Measurements from ENCODE around the gene PALLD. TPM values are rescaled to one million over a fixed set of nuclear protein-coding genes. Genes with fewer than 3 reads are reported as not detected.
"Not testable (repeated sequence)": the region's sequence is repeated elsewhere in the genome, so short reads cannot be mapped to it uniquely, and the experiment has no call there.

Gene PALLD
- 36.4 and 50.0 TPM in 2 replicates for total RNA-seq (2014; rRNA removed; shearing (Covaris generic))

DNA sequence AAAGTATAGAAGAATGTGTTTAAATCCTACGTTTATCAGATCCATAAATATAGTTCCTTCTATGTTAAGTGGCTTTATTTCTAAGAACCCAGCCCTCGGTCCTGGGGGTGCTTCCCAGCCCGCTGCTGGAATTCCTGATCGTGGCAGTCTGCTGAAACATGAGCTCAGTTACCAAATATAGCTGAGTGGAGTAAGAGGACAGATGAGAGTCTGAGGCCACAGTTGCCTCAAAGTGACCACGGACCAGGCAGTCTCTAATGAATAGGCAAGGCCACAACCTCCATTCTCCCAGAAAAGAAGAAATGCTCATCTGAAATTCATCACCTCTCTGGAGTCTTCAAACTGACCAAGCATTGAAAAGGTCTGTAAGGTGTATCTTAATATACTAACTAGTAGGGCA lies at the start of gene PALLD:
Gene PALLD (plus strand): TSS at position 219 of the 400 bp plus-strand sequence.
- no peak for DNase-seq (ENCODE audit: low read depth)

DNA sequence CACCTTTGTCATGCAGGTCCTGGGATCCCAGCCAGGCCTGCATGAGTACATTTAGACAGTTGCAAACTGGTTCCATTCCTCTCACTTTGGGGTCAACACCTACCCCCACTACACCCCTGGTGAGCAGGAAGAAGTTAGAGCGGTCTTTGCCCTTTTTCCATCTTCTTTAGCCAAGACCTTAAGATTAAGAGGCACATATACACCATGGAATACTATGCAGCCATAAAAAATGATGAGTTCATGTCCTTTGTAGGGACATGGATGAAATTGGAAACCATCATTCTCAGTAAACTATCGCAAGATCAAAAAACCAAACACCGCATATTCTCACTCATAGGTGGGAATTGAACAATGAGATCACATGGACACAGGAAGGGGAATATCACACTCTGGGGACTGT lies 47.8 kb upstream of the PALLD start:
- not testable (repeated sequence) for DNase-seq (ENCODE audit: low read depth)

DNA sequence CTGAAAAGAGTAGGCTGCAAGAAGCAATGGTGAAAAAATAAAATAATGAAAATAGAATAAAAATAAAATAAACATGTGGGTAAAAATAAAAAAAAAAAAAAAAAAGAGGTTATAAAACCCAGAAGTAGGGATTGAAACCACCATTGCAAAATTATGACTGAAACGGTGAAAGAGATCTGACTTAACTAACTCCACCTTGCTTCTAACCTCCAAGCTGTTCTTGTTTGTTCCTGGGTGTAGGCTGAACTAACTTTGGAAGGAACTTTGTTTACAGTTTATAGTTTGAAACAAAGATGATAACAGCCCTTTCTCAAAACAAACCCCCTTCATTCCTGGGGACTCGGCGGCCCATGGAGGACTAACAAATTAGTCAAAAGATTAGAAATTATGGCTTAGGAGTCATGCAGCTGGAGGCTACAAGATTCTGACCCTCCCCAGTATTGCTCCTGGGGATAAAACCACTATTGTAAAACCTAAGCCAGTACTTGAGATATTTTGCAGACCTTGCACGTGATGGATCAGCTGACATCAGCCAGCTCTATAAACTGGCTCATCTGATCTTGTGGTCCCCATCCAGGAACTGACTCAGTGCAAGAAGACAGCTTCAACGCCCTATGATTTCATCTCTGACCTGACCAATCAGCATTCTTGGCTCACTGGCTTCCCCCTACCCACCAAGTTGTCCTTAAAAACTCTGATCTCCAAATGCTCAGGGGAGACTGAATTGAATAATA lies 47.0 kb upstream of the PALLD start:
- peak; percentile 34 for DNase-seq (ENCODE audit: low read depth)

DNA sequence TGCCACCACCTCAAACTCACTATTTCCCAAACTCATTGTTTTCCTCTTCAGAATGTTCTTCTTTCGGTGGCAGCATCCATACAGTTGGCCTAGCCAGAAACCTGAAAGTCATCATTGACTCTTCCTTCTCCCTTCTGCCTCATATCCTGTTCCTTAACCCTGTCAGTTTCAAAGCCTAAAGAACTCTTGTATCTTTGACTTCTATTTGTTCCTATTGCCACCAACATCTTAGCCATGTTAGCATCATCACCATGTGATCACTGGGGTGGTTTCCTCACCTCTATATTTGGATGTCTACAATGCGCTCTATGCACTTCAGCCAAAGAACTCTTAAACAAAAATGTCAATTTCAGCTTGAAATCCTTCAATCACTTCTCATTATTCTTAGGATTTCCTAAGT lies 45.5 kb upstream of the PALLD start:
- DNase-seq (ENCODE audit: low read depth): no peak

DNA sequence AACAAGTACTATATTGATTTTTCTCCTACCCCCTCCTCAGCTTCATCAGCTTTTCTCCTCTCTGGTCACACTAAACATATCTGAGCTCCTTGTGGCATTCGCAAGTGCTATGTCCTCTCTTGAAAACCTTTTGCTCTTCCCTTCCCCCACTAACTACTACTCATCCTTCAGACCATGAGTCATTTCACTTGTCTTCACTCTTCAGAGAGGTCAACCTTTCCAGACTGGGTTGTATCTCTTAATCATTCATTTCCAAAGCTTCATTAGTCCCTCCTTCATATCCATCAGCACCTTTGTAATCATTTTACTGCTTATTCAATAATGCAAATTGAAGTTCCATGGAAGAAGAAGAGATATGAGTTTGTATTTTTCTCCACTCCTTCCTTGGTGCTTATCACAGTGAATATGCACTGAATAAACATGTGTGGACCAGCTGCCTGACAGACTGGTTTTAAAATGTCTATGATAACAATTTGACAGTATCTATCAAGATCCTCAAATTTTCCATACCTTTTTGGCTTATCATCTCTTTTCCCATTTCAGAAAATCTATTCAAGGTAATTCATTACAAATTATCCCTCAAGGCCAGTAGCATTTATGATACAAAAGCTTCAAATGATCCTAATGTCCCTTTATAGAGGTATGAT lies 45.0 kb upstream of the PALLD start:
- DNase-seq (ENCODE audit: low read depth): peak; percentile 46

DNA sequence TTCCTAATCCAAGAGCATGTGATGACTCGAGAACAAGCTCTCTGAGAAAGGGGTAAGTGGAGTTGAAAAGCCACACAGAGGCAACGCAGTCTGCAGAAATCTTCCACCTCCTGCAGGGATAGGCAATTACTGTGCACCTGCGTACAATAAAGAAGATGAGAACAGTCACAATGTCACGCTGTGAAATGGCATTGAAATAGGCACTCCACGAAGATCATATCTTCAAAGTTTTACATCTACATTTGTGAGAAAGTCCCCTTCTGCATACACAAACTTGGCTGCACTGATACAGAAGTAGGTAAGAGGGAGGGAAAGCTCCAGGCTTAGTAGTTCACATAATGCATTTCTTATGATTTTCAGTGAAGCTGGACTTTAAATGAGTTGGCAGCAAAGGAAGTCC lies 43.7 kb upstream of the PALLD start:
- DNase-seq (ENCODE audit: low read depth): no peak

DNA sequence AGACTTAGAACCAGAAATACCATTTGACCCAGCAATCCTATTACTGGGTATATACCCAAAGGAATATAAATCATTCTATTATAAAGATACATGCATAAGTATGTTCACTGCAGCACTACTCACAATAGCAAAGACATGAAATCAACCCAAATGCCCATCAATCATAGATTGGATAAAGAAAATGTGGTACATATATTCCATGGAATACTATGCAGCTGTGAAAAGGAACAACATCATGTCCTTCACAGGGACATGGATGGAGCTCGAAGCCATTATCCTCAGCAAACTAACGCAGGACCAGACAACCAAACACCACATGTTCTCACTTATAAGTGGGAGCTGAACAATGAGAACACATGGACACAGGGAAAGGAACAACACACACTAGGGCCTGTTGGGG lies 38.6 kb upstream of the PALLD start:
- not testable (repeated sequence) for DNase-seq (ENCODE audit: low read depth)

DNA sequence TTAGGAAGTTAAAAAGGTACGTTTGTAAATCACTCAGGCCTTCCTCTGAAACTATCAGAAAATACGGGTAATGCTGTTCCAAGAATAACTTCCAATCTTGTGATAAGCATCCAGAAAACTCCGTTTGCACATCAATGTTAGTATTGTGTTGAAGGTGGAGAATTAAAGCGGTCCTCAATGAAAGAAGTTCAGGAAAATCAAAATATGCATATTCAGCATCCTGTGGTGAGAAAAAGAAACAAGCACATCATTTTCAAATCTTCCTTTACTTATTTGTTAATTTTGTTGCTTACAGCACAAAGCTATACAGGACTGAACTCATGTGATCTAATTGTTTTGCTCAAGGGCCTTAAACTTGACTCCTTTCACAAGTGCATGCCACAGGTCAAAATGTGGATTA lies 35.0 kb upstream of the PALLD start:
- DNase-seq (ENCODE audit: low read depth): no peak

DNA sequence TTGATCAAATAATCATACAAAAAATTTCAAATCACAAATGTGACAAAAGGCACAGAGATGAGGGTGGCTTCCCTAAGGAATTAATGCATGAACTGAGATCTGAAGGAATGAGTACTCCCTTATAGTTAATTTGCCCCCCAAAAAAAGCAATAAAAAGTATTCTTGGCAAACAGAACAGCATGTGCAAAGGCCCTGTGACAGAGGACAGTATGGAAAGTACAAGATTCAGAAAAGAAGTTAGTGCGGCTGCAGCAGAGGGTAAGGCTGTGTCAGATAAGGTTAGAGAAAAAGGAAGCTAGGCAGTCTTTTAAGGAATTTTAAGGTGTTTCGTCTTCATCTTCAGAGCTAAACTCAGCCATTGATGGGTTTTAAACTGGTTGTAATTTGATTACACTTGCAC lies 23.9 kb upstream of the PALLD start:
- no peak for DNase-seq (ENCODE audit: low read depth)

DNA sequence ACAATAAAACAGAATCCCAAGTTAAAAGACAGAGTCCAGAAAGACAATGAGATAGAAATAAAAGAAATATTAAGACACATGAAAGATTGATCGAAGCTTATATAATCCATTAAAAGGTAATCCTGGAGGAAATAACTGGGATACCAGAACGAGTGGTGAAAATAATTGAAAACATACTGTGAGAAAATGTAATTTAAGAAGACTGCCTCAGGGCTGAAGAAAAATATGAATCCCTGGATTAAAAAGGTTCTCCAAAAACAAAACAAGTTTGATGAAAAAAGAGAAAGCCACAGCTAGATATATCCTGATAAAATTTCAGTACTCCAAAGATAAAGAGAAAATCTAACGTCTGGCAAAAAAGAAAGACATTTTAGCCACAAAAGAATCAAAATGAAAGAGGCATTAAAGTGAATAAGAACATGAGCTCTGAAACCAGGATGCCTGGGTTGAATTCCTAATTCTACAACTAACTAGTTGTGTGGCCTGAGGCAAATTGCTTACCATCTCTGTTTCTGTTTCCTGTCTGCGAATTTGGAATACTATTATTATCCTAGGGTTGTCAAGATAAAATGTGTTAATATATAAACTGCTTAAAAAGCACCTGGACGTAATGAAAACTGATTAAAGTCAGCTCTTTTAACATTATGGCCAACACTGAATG lies 22.1 kb upstream of the PALLD start:
- no peak for DNase-seq (ENCODE audit: low read depth)

DNA sequence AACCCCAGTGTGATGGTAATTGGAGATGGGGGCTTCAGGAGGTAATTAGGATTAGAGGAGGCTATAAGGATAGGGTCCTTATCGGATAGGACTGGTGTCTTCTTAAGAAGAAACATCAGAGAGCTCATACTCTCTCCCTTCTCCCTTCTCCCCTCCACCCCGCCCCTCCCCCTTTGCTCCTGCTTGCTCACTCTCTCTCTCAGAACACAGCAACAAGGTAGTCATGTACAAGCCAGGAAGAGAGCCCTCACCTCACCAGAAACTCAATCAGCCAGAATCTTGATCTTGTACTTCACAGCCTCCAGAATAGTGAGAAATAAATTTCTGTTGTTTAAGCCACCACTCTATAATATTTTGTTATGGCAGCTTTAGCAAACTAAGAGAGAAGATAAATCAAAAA lies 21.1 kb upstream of the PALLD start:
- peak; percentile 19 for DNase-seq (ENCODE audit: low read depth)

DNA sequence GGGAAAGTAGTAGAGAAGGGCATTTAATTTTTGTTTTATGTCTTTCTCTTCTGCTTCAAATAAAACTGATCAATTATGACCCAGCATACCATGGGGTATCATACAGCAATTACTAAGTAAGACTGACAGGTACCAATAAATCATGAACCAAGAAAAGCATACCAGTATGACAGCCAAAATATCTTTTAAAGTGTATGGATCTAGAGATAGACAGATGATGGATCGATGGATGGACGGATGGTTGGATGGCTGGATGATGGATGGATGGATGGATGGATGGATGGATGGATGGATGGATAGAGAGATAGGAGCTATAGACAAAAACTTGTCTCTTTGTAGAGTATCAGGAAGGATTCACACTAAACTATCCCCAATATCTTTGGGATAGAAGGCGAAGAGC lies 18.0 kb upstream of the PALLD start:
- no peak for DNase-seq (ENCODE audit: low read depth)

DNA sequence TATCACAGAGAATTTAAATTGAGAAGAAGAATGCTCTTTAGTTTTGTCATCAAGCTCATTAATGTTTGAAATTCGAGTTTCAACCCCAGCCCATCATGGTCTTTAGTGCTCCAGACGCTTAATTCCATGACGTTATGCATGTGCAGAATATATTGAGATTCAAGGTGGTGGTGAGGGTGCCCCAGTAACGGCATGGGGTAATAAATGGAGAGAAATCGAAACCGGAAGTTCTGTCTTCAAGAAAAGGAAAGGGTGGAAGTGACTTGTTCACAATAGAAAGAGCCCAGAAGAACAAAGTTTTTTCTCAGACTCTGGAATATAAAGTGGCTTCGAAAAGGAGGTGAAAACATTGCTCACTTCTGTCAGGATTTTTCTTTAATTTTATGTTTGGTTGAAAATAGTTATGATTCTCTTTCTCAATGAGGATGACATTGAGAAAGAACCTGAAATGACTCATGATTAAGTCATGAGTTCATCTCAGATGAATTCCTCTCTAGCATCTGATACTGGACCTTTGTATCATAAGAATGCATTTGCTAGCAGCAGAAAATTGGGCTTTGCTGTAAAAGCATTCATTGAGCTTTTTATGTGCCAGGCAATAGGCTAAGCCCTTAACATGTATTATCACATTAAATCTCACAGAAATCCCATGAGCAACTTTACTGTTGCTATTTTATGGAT lies 15.8 kb upstream of the PALLD start:
- peak; percentile 53 for DNase-seq (ENCODE audit: low read depth)

DNA sequence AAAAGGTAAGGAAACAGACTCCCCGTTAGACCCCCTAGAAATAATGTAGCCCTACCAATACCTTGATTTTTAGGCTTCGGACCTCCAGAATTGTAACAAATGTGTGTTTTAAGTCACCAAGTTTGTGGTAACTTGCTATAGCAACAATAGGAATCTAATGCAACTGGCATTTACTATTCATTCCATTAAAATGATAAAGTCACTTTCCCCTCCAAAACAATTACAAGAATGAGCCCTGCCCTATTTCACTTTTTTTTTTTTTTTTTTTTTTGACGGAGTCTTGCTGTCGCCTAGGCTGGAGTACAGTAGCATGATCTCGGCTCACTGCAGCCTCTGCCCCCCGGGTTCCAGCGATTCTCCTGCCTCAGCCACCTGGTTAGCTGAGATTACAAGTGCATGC lies 13.0 kb upstream of the PALLD start:
- no peak for DNase-seq (ENCODE audit: low read depth)

DNA sequence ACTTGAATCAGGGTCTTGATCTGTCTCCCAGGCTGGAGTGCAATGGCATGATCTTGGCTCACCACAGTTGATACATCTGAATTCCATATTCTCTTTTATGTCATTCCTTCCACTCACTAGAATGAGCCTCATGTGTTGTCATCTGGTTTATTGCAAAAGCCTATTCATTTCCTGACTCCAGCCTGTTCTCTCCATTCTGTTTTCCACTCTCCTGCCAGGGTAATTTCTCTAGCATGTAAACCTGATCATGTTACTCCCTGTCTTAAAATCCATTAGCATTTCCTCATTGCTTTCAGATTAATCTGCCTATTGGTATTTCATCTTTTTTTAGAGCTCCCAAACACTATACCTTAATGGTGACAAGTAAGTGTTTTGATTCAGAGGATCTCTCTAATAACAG lies 12.2 kb upstream of the PALLD start:
- no peak for DNase-seq (ENCODE audit: low read depth)

DNA sequence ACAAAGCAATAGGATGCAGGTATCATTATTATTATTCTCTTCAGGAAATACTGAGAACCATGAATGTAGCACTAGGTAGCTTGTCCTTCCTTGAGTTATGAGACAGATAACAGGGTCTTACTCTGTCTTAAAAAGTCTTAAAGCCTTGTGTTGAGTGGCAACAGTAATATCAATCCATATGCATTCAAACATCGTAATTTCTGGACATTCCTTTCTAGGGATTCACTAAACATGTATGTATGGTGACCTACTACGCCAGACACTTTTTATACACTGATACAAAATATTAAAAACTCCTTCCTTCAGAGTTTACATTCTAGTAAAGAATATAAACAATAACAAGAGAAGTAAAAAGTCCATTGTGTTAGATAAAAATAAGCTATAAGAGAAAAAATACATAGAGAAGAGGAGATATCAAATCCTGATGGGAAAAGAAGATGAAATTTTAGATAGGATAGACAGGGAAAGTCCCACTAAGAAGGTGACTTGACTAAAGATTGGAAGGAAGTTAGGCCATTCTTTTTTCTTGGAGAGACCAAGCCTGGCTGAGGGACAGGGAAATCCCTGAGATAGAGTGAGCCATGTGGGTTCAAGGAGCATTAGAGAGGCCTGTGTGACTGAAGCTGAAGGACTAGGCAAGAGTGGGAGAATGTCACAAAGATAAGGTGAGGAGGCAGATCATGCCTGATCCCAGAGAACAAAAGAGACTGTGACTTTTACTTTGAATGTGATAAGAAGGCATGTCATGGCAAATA lies 11.5 kb upstream of the PALLD start:
- DNase-seq (ENCODE audit: low read depth): no peak

DNA sequence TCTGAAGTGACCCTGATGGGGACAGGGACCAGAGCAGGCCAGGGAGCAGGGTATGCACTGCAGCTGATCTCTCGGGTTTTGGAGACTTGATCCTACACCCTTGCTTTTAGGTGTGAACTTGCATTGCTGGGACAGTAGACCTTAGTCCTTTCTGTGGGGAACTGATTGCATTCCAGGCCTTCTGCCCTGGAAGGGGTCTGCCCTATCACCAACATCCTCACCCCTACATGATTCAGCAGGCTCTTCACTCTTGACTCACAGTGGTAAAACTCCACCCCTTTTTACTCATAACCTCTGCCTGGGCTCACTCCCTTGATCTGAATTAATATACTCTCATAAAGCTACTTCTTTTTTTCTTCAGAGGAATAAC lies 10.0 kb upstream of the PALLD start:
- peak; percentile 61 for DNase-seq (ENCODE audit: low read depth)

DNA sequence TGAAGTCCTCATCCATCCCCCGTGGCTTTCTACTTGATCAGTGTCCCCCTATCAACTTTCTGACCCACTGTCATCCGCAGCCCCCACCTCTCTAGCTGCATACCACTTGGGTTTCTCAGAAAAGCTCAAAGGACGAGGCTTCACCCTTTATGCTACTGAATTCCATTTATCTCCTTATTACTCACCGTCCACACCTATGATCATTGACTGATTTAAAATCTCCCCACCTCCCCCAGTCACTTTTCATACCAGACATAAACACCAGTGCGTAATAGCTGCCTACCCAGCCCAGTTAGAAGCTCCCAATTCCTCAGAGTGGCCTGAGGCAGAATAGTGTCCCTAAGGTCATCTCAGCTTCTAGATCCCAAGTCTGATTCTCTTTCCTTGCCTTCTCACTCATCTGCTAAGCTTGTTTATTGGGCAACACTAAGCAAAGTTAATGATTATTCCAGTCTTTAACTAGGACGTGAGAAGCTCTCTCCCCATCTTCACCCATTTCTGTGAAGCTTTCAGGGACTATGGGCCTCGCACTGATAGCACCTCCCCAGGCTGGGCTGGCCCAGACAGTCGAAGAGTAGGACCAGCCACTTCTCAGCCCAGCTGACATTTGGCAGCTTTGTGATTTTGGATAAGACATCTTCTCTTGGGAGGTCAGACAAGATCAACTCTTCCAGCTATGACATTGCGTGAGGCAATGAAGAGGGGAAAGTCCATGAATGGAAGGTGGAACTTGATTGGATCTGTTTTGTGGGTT lies 9.4 kb upstream of the PALLD start:
- DNase-seq (ENCODE audit: low read depth): peak; percentile 34

DNA sequence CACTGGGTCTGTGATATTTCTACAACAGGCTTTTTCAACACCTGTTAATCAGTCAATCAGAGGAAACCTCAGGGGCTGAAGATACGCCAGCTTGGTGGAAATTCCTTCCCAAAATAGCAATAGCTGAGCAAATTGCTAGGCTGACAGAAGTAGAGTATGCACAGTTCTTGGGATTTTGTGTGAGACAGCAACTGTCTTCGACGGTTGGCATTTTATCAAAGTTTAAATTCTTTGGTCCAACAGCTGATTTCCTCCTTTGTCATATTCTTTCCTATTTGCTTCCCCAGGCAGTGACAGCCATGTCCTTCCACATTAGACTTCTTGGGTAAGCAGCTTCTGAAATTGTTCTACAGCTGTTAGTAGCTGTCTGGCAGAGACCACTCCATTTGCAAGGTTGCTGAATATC lies 8.0 kb upstream of the PALLD start:
- no peak for DNase-seq (ENCODE audit: low read depth)

DNA sequence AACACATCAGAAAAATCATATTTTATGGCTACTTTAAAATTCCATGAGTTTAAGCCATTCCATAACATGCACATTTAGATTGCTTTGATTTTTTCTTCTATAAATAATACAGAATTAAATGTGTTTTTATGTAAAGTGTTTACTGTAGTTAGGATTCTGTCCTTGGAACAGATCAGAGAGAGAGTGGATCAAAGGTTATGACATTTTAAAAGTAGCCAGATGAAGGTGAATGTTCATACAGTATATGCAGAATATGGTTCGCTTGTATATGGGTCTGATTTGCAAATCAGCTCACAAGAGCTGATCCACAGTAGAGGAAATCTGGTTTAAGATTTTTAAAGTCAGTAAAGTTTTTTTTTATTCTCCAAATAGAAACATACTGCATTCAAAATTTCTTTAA lies 7.2 kb upstream of the PALLD start:
- DNase-seq (ENCODE audit: low read depth): no peak

DNA sequence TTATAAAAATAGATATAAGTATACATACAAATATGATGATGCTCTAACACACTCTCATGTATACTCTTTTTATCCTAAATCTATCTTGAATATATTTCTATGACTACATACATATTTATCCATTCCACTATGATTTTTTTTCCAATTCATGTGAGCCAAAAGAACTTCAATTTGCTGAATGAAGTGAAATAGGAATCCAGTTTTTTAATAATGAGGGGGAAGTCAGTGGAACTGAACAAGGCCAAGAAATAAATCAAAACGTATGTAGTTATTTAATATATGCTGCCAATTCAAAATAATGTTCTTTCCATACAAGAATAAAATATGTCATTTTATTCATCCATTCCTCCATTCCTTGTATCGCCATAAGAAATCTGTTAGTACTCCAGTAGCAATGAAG lies 6.1 kb upstream of the PALLD start:
- DNase-seq (ENCODE audit: low read depth): no peak
